Central memory CD8-positive, alpha-beta T cell (primary cell): ENCODE results near the gene NCAPG2.

Source experiments
- ATAC-seq: fragments of 150-1000 bp; cut with Tn5 transposase; replicated peaks from 2 replicates; pipeline ENCODE4 v1.10.0; 2022; ENCODE audit warnings: mild to moderate bottlenecking, moderate FRiP score, moderate number of reproducible peaks; ENCODE audit not compliant: poor library complexity, severe bottlenecking; ENCODE audit errors: extremely low read depth
- DNase-seq, 2 donors: peaks; one replicate each; pipeline ENCODE4 v3.0.0; 2021; ENCODE audit warnings: low spot score in 2 of 2
- H3K27ac Mint-ChIP-seq: one replicate; pipeline ENCODE4 v1.8.0; 2022; ENCODE audit warnings: low read depth, mild to moderate bottlenecking, moderate library complexity, mixed read lengths
- H3K27me3 Mint-ChIP-seq: one replicate; pipeline ENCODE4 v1.8.0; 2022; ENCODE audit warnings: mixed read lengths
- H3K36me3 Mint-ChIP-seq: one replicate; pipeline ENCODE4 v1.8.0; 2022; ENCODE audit warnings: mild to moderate bottlenecking, moderate library complexity, mixed read lengths; ENCODE audit not compliant: insufficient read depth
- H3K4me1 Mint-ChIP-seq: one replicate; pipeline ENCODE4 v1.8.0; 2022; ENCODE audit warnings: mixed read lengths
- H3K4me3 Mint-ChIP-seq: one replicate; pipeline ENCODE4 v1.8.0; 2022; ENCODE audit warnings: mild to moderate bottlenecking, moderate library complexity, mixed read lengths
- H3K9me3 Mint-ChIP-seq: one replicate; pipeline ENCODE4 v1.8.0; 2022; ENCODE audit warnings: mixed read lengths

Gene NCAPG2

DNA sequence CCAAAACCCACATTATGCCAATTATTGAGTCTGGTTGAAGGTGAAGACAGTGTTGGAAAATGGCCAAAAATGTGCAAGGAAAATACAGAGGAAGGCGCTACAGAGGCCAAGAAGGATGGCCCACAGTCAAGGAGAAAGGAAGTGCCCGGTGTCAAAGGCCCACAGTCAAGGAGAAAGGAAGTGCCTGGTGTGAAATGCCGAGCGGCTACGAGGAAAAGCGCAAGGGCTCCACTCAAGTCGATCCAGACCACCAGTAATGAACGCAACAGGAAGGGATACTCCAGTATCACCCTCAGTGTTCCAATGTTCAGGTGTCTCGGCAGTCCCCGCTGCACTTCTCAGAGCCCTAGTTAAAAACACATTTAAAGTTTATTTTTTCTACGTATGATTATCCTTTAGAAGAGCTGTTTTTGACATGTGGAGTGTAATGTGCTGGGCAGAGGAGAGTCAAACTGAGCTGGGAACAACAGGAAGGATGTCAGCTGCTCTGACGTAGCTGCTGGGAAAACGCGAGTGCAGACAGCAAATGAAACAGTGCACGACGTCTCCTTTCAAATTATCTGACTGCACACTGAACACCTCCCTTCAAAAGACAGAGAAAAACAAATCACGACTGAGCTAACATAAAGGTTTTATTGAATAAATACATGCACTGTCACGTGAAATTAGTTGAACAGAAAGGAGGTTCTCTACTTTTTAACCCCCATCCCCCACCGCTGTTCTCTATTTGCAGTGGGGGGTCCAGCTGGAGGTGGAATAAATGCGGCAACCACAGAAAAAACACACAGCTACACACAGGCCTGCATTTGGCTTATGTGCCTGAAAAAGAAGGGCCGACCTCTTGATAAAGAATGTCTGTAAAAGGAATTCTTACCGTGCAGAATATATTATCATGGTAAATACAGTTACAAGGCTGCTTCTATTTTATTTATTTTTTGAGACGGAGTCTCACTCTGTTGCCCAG, 26.1 kb upstream of the NCAPG2 start:
- DNase-seq = no peak
- peaks cover 22% of the 10 kb centered on the region for H3K36me3 Mint-ChIP-seq
- H3K9me3 Mint-ChIP-seq = no peaks in the 10 kb centered on the region
- H3K4me1 Mint-ChIP-seq = peaks cover 7% of the 10 kb centered on the region
- H3K27ac Mint-ChIP-seq = peak overlapping the region; percentile 23
- no peaks in the 10 kb centered on the region for H3K27me3 Mint-ChIP-seq
- ATAC-seq = no peak
- H3K4me3 Mint-ChIP-seq = no peak overlapping the region

- no peaks in the 10 kb centered on the region for H3K9me3 Mint-ChIP-seq
- H3K36me3 Mint-ChIP-seq = peaks cover 16% of the 10 kb centered on the region
- H3K27ac Mint-ChIP-seq = peak overlapping the region; percentile 23
These were observed 25.2 kb upstream of the NCAPG2 start for GRCh38 chr7:158729646-158730382.

DNA sequence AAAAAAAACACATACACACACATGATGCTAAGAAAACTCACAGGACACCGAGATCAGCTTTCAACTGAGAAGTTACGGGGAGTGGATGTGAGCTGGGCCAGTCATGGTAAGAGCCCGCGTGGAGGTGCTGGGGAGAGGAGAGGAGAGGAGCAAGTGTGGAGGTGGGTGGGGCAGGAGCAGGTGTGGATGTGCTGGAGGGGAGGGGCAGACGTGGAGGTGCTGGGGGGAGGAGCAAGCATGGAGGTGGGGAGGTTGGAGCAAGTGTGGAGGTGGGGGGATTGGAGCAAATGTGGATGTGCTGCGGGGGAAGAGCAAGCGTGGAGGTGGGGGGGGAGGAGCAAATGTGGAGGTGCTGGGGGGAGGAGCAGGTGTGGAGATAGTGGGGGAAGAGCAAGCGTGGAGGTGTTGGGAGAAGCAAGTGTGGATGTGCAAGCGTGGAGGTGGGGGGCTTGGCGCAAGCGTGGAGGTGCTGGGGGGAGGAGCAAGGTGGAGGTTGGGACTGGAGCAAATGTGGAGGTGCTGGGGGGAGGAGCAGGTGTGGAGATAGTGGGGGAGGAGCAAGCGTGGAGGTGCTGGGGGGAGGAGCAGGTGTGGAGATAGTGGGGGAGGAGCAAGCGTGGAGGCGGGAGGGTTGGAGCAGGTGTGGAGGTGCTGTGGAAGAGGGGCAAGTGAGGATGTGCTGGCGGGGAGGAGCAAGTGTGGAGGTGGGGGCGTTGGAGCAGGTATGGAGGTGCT, 24.5 kb upstream of the NCAPG2 start:
- no peak for DNase-seq
- no peak overlapping the region for H3K27ac Mint-ChIP-seq
- H3K27me3 Mint-ChIP-seq = no peaks in the 10 kb centered on the region
- no peaks in the 10 kb centered on the region for H3K9me3 Mint-ChIP-seq
- H3K36me3 Mint-ChIP-seq = peaks cover 14% of the 10 kb centered on the region
- no peak overlapping the region for H3K4me3 Mint-ChIP-seq
- peaks cover 7% of the 10 kb centered on the region for H3K4me1 Mint-ChIP-seq
- no peak for ATAC-seq

More at GRCh38 chr7:158729646-158730382, 25.2 kb upstream of the NCAPG2 start:
- DNase-seq (no peak), ATAC-seq (no peak)
- Mint-ChIP-seq H3K4me1 (peaks cover 7% of the 10 kb centered on the region), H3K27me3 (no peaks in the 10 kb centered on the region), H3K4me3 (no peak overlapping the region)

DNA sequence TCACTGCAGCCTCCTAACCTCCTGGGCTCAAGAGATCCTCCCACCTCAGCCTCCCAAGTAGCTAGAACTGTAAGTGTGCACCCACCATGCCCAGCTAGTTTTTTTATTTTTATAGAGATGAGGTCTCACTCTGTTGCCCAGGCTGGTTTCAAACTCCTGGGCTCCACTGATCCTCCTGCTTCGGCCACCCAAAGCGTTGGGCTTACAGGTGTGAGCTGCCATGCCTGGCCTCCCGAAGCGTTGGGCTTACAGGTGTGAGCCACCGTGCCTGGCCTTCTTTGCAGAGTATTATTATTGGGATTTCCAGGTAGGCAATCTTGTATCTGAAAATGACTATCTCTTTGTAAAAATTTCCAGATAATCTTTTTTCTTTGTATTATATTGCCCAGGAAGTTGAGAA, 23.1 kb upstream of the NCAPG2 start:
- no peak overlapping the region for H3K27ac Mint-ChIP-seq
- ATAC-seq (no peak), DNase-seq (no peak)
- H3K36me3 Mint-ChIP-seq = peaks cover 12% of the 10 kb centered on the region
- H3K4me3 Mint-ChIP-seq = no peak overlapping the region
- H3K4me1 Mint-ChIP-seq = peaks cover 7% of the 10 kb centered on the region
- no peaks in the 10 kb centered on the region for H3K9me3 Mint-ChIP-seq
- no peaks in the 10 kb centered on the region for H3K27me3 Mint-ChIP-seq

- H3K4me1 Mint-ChIP-seq = peaks cover 7% of the 10 kb centered on the region
- ATAC-seq = no peak
These were observed 21.7 kb upstream of the NCAPG2 start for GRCh38 chr7:158726277-158726807.

GRCh38 chr7:158725506-158725800, 20.8 kb upstream of the NCAPG2 start:
- Mint-ChIP-seq H3K4me1 (peaks cover 5% of the 10 kb centered on the region), H3K27me3 (no peaks in the 10 kb centered on the region)
- ATAC-seq = no peak

More at GRCh38 chr7:158726277-158726807, 21.7 kb upstream of the NCAPG2 start:
- Mint-ChIP-seq H3K9me3 (no peaks in the 10 kb centered on the region), H3K4me3 (no peak overlapping the region), H3K36me3 (peaks cover 7% of the 10 kb centered on the region), H3K27ac (no peak overlapping the region), H3K27me3 (no peaks in the 10 kb centered on the region)
- DNase-seq = no peak

DNA sequence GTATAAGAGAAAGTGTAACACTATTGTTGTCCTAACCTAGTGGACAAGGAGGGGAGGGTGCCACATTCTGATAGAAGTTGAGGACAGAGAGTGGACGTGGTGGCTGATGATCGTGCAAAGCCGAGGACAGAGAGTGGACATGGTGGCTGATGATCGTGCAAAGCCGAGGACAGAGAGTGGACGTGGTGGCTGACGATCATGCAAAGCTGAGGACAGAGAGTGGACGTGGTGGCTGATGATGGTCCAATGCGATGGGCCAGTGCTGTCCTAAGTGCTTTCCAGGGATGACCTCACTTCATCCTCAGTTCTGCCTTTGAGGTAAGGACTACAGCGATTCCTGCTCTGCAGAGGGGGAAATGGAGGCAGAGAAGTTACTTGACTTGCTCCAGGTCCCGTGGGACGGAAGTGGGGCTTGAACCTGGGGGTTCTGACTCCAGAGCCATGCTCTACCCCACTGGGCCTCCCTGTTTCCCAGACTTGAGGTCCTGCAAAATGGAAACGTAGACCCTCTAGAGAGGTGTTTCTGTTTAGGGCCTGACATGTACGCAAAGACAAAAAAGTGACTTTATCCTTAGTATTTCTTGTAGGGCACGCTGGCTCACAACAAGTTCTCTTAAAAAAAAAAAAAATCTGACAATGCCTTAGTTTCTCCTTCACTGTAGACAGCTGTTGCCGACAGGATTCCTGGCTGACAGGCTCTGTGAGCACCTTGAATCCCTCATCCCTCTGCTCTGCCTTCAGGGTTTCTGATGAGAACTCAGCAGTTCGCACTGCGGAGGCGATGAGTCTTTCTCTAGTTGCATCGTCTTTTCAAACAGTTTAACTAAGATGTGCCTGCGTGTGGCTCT, 20.3 kb upstream of the NCAPG2 start:
- H3K4me1 Mint-ChIP-seq = no peaks in the 10 kb centered on the region
- no peak overlapping the region for H3K27ac Mint-ChIP-seq
- DNase-seq = no peak
- H3K27me3 Mint-ChIP-seq = no peaks in the 10 kb centered on the region
- H3K4me3 Mint-ChIP-seq = no peak overlapping the region
- peaks cover 2% of the 10 kb centered on the region for H3K36me3 Mint-ChIP-seq
- no peak for ATAC-seq
- no peaks in the 10 kb centered on the region for H3K9me3 Mint-ChIP-seq

More at GRCh38 chr7:158725506-158725800, 20.8 kb upstream of the NCAPG2 start:
- Mint-ChIP-seq H3K36me3 (peaks cover 5% of the 10 kb centered on the region), H3K27ac (no peak overlapping the region), H3K9me3 (no peaks in the 10 kb centered on the region), H3K4me3 (no peak overlapping the region)
- no peak for DNase-seq

- ATAC-seq (no peak), DNase-seq (no peak)
- H3K27ac Mint-ChIP-seq = no peak overlapping the region
- H3K9me3 Mint-ChIP-seq = no peaks in the 10 kb centered on the region
- no peaks in the 10 kb centered on the region for H3K36me3 Mint-ChIP-seq
- H3K27me3 Mint-ChIP-seq = peaks cover 1% of the 10 kb centered on the region
- no peak overlapping the region for H3K4me3 Mint-ChIP-seq
- no peaks in the 10 kb centered on the region for H3K4me1 Mint-ChIP-seq
These were observed 19.2 kb upstream of the NCAPG2 start for GRCh38 chr7:158723714-158724385.

GRCh38 chr7:158723266-158723665, 18.7 kb upstream of the NCAPG2 start:
- ATAC-seq = no peak
- H3K27ac Mint-ChIP-seq = no peak overlapping the region
- no peak overlapping the region for H3K4me3 Mint-ChIP-seq

DNA sequence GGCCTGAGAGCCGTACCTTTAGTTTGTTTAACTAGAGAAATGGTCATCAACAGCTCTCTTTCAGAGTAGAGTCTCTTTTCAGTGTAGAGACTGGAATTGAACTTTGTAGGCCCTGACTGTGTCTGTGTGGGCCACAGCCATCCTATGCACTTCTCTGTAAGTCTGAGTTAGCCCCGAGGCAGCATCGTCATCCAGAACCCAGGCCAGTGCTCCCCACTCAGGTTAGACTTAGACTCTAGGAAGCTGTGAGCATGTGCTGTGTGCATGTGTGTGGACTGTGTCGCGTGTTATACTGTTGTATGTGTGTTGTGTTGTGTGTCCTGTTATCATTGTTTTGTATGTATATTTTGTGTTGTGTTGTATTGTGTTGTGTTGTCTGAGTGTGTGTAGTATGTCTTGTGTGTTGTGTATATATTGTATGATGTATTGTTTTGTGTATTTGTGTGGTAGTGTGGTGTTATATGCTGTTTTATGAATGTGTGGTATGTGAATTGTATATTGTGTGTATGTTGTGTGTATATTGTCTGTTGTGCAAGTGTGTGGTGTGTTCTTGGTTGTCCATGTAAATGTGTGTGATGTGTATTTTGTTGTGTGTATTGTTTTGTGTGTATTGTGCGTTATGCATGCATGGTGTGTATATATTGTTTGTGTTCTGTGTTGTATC, 18.1 kb upstream of the NCAPG2 start:
- no peak for DNase-seq
- H3K36me3 Mint-ChIP-seq = peaks cover 1% of the 10 kb centered on the region
- H3K9me3 Mint-ChIP-seq = no peaks in the 10 kb centered on the region
- H3K27ac Mint-ChIP-seq = no peak overlapping the region
- ATAC-seq = no peak
- H3K4me1 Mint-ChIP-seq = no peaks in the 10 kb centered on the region
- peaks cover 13% of the 10 kb centered on the region for H3K27me3 Mint-ChIP-seq
- H3K4me3 Mint-ChIP-seq = no peak overlapping the region

More at GRCh38 chr7:158723266-158723665, 18.7 kb upstream of the NCAPG2 start:
- Mint-ChIP-seq H3K36me3 (peaks cover 1% of the 10 kb centered on the region), H3K9me3 (no peaks in the 10 kb centered on the region), H3K4me1 (no peaks in the 10 kb centered on the region), H3K27me3 (peaks cover 7% of the 10 kb centered on the region)
- DNase-seq = no peak

- no peak for ATAC-seq
- Mint-ChIP-seq H3K27ac (no peak overlapping the region), H3K36me3 (peaks cover 1% of the 10 kb centered on the region), H3K27me3 (peaks cover 31% of the 10 kb centered on the region), H3K9me3 (no peaks in the 10 kb centered on the region), H3K4me1 (no peaks in the 10 kb centered on the region), H3K4me3 (no peak overlapping the region)
- no peak for DNase-seq
These were observed 15.5 kb upstream of the NCAPG2 start for GRCh38 chr7:158720112-158720511.
